Measurements from ENCODE around the gene MYLK. TPM values are rescaled to one million over a fixed set of nuclear protein-coding genes. Genes with fewer than 3 reads are reported as not detected.

The MYLK gene
- total RNA-seq, 1 donor from 2014 or later: 20.1 TPM

DNA sequence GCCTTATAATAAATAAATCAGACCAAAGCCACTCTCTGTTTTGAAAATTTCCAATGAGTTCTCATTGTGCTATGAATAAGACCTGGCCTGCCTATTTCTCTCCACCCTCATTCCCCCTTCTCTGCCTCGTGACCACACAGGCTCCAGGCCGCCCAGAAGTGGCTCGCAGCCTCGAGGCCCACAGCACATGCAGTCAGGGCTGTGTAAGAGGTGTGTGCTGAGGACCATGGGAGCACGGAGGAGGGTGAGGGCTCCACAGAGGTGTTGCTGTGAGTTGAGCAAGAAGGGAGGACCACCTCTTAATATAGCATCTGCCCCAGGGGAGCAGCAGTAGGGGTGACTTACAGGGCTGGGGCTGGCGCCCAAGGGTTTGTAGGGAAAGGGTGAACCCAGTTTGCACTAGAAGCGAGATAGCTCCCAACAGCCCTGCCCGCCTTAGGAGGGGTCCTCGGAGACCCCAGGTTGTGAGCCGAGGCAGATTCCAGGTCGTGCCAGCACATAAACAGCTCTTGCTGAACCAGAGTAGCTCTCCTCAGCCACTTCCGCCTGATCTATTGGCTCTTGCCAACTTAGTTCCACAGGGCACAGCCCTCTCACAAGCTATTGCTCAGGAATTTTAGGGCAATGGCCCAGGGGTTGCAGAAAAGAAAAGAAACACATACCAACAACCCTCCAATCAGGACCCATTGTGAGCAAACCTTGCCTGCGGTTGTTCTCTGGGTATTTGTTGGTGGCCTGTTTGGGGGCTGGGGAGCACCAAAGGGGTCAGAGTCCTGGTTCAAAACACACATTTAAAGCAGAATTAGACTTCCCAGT lies 117.7 kb downstream of the MYLK start:
- no peak for DNase-seq (ENCODE audit: low read depth, low spot score)
- no peak overlapping the region for H3K27ac Mint-ChIP-seq (ENCODE audit: unreplicated experiment)
- peaks cover 12% of the 10 kb centered on the region for H3K4me1 Mint-ChIP-seq
- no peak overlapping the region for H3K4me3 Mint-ChIP-seq
- peaks cover 3% of the 10 kb centered on the region for H3K36me3 Mint-ChIP-seq (ENCODE audit: low read depth)
- no peaks in the 10 kb centered on the region for H3K27me3 Mint-ChIP-seq (ENCODE audit: low read depth)
- H3K9me3 Mint-ChIP-seq: no peaks in the 10 kb centered on the region
- TF ChIP-seq, protein P1, sequence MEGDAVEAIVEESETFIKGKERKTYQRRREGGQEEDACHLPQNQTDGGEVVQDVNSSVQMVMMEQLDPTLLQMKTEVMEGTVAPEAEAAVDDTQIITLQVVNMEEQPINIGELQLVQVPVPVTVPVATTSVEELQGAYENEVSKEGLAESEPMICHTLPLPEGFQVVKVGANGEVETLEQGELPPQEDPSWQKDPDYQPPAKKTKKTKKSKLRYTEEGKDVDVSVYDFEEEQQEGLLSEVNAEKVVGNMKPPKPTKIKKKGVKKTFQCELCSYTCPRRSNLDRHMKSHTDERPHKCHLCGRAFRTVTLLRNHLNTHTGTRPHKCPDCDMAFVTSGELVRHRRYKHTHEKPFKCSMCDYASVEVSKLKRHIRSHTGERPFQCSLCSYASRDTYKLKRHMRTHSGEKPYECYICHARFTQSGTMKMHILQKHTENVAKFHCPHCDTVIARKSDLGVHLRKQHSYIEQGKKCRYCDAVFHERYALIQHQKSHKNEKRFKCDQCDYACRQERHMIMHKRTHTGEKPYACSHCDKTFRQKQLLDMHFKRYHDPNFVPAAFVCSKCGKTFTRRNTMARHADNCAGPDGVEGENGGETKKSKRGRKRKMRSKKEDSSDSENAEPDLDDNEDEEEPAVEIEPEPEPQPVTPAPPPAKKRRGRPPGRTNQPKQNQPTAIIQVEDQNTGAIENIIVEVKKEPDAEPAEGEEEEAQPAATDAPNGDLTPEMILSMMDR (conservative IDR thresholded peaks at IDR 0.05): no peak

DNA sequence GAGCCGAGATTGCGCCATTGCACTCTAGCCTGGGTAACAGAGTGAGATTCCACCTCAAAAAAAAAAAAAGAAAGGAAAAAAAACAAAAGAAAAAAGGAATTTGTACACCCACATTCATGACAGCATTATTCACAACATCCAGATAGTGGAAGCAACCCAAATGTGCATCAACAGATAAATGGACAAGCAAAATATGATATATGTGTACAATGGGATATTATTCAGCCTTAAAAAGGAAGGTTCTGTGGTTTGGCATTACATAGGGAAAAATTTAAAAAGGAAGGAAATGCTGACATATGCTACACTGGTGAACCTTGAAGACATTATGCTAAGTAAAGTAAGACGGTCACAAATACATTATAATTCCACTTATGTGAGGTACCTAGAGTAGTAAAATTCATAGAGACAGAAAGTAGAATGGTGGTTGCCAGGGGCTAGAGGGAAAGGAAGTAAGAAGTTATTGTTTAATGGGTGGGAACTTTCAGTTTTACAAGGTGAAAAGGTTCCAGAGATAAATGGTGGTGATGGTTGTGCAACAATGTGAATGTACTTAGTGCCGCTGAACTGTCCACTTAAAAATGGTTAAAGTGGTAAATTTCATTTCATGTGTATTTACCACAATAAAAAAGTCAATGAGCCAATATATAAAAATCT lies 118.5 kb downstream of the MYLK start:
- Mint-ChIP-seq H3K4me1 (peaks cover 12% of the 10 kb centered on the region), H3K9me3 (no peaks in the 10 kb centered on the region), H3K4me3 (no peak overlapping the region), H3K36me3 (ENCODE audit: low read depth) (peaks cover 3% of the 10 kb centered on the region), H3K27me3 (ENCODE audit: low read depth) (no peaks in the 10 kb centered on the region), H3K27ac (ENCODE audit: unreplicated experiment) (no peak overlapping the region)
- DNase-seq (ENCODE audit: low read depth, low spot score): no peak
- TF ChIP-seq, protein P1 (conservative IDR thresholded peaks at IDR 0.05): no peak

DNA sequence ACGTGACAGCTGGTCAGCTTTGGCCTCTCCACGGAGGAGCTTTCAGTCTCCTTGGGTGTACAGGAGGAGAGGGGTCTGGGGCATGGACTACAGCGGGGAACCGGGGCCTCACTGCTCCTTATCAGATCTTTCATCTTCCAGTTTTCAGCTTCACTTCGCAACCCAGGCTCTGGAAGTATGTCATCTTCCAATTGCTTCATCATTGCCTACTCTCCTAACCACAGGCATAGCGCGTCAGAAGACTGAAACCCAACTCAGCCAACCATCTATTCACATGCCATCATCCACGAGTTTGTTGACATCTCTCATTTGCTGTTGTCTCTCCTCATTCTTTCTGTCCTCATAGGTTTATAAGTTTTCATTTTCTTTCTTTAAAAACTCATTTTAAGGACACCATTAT lies 119.5 kb downstream of the MYLK start:
- peaks cover 3% of the 10 kb centered on the region for H3K36me3 Mint-ChIP-seq (ENCODE audit: low read depth)
- TF ChIP-seq, protein P1 (conservative IDR thresholded peaks at IDR 0.05): no peak
- no peak overlapping the region for H3K27ac Mint-ChIP-seq (ENCODE audit: unreplicated experiment)
- no peaks in the 10 kb centered on the region for H3K27me3 Mint-ChIP-seq (ENCODE audit: low read depth)
- DNase-seq (ENCODE audit: low read depth, low spot score): no peak
- no peaks in the 10 kb centered on the region for H3K9me3 Mint-ChIP-seq
- H3K4me3 Mint-ChIP-seq: no peak overlapping the region
- peaks cover 13% of the 10 kb centered on the region for H3K4me1 Mint-ChIP-seq

DNA sequence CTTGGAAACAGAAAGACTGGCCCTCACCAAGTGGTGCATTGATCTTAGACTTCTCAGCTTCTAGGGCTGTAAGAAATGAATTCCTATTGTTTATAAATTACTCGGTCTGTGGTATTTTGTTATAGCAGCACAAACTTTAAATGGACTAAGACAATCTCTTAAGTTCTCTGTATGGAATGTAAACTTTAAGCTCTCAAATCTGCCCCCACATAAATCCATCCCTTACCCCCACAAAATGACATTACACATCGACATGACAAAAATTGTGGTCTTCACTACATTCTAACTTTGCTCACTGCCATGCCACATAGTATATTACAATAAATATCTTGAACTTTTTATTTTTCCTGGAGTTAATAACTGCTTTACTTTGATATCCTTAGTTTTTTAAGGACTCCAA lies 121.3 kb downstream of the MYLK start:
- H3K4me3 Mint-ChIP-seq: no peak overlapping the region
- peaks cover 3% of the 10 kb centered on the region for H3K36me3 Mint-ChIP-seq (ENCODE audit: low read depth)
- H3K9me3 Mint-ChIP-seq: no peaks in the 10 kb centered on the region
- H3K27me3 Mint-ChIP-seq (ENCODE audit: low read depth): no peaks in the 10 kb centered on the region
- TF ChIP-seq, protein P1 (conservative IDR thresholded peaks at IDR 0.05): no peak
- H3K4me1 Mint-ChIP-seq: peaks cover 31% of the 10 kb centered on the region
- no peak for DNase-seq (ENCODE audit: low read depth, low spot score)
- H3K27ac Mint-ChIP-seq (ENCODE audit: unreplicated experiment): no peak overlapping the region

DNA sequence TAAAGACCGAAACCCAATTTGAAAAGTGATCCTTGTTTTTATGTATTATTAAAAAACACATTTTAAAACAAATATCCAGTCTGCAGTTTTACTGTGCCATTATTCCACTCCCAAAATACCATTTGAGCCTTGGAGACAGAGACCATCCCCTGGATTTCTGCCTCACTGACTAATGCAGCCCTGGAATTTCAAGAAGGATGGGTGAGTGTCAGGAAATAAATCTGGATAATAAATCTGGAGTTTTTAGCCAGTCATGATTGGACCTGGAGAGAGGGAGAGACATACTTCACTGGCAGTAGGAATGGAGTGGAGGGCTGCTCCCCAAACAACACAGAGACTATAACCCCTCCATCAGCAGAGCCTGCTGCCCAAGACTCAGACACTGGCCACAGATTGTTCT lies 123.3 kb downstream of the MYLK start:
- DNase-seq (ENCODE audit: low read depth, low spot score): no peak
- peaks cover 3% of the 10 kb centered on the region for H3K36me3 Mint-ChIP-seq (ENCODE audit: low read depth)

More for the DNA sequence above, 123.3 kb downstream of the MYLK start:
- TF ChIP-seq, protein P1 (conservative IDR thresholded peaks at IDR 0.05): no peak
- peaks cover 27% of the 10 kb centered on the region for H3K4me1 Mint-ChIP-seq
- no peak overlapping the region for H3K27ac Mint-ChIP-seq (ENCODE audit: unreplicated experiment)
- H3K9me3 Mint-ChIP-seq: no peaks in the 10 kb centered on the region
- H3K27me3 Mint-ChIP-seq (ENCODE audit: low read depth): no peaks in the 10 kb centered on the region
- H3K4me3 Mint-ChIP-seq: no peak overlapping the region

All from neural crest cell (in vitro differentiated cells).